Effector memory CD4-positive, alpha-beta T cell (primary cell): ENCODE results near the gene GAL3ST1.
"Not testable (repeated sequence)": the region's sequence is repeated elsewhere in the genome, so short reads cannot be mapped to it uniquely, and the experiment has no call there.

Experiments used
- DNase-seq, 3 donors: peaks; one replicate each; pipeline ENCODE4 v3.0.0-alpha.2; 2020
- H3K27ac ChIP-seq: 2 replicates; pipeline ENCODE4 v1.7.0; 2013; ENCODE audit warnings: mild to moderate bottlenecking, low read length, moderate library complexity; ENCODE audit not compliant: insufficient read depth, poor library complexity, severe bottlenecking
- H3K27me3 ChIP-seq: replicated peaks from 2 replicates; pipeline ENCODE4 v1.7.0; 2013; ENCODE audit warnings: mild to moderate bottlenecking, low read length; ENCODE audit not compliant: insufficient read depth, control insufficient read depth, poor library complexity, severe bottlenecking
- H3K36me3 ChIP-seq: 2 replicates; pipeline ENCODE4 v1.7.0; 2013; ENCODE audit warnings: mild to moderate bottlenecking, low read length, moderate library complexity; ENCODE audit not compliant: control insufficient read depth, insufficient read depth
- H3K4me1 ChIP-seq: 2 replicates; pipeline ENCODE4 v1.7.0; 2013; ENCODE audit warnings: low read length, mild to moderate bottlenecking; ENCODE audit not compliant: control insufficient read depth, insufficient read depth, poor library complexity, severe bottlenecking
- H3K4me3 ChIP-seq: 2 replicates; pipeline ENCODE4 v1.7.0; 2013; ENCODE audit warnings: low read length, low read depth, mild to moderate bottlenecking; ENCODE audit not compliant: insufficient read depth, poor library complexity, severe bottlenecking
- H3K9me3 ChIP-seq: 2 replicates; pipeline ENCODE4 v1.7.0; 2013; ENCODE audit warnings: mild to moderate bottlenecking, low read length, moderate library complexity; ENCODE audit not compliant: control insufficient read depth
- total RNA-seq, 3 donors: gene quantifications; one replicate each; lab custom pipeline; 2026; lab: John Stamatoyannopoulos, UW

The GAL3ST1 gene
- 0 to 0.19 (median 0) reads per million in 3 donors for total RNA-seq

- Histone ChIP-seq H3K27me3 (no peaks in the 10 kb centered on the region), H3K9me3 (no peaks in the 10 kb centered on the region), H3K36me3 (peaks cover 37% of the 10 kb centered on the region), H3K27ac (no peak within 1 kb of the TSS), H3K4me3 (no peak within 1 kb of the TSS), H3K4me1 (peaks cover 5% of the 10 kb centered on the region)
- DNase-seq, result no peak
These were observed at the start of gene GAL3ST1 for GRCh38 chr22:30574095-30574981. Gene GAL3ST1 (minus strand): TSS chr22:30574665. CDS start chr22:30557392, 17,273 bp downstream.

- DNase-seq, H3K4me3 ChIP-seq, H3K36me3 ChIP-seq, H3K27me3 ChIP-seq, H3K9me3 ChIP-seq, H3K4me1 ChIP-seq, H3K27ac ChIP-seq: not testable (repeated sequence)
These were observed 45.4 kb upstream of the GAL3ST1 start for GRCh38 chr22:30619909-30620308.

DNA sequence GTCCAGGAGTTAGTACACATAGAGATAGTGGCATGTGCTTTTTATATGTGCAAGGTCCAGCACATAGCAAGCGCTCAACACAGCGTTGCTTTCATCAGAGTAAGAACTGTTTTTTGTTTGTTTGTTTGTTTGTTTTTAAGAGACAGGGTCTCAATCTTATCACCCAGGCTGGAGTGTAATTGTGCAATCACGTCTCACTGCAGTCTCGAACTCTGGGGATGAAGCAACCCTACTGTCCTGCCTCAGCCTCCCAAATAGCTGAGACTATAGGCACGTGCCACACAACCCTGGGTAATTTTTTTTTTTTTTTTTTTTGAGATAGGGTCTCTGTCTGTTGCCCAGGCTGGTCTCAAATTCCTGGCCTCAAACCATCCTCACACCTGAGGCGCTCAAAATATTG is 43.4 kb upstream of the GAL3ST1 start:
- Histone ChIP-seq H3K36me3 (no peaks in the 10 kb centered on the region), H3K9me3 (no peaks in the 10 kb centered on the region), H3K27me3 (no peaks in the 10 kb centered on the region), H3K4me3 (no peak overlapping the region), H3K4me1 (no peaks in the 10 kb centered on the region), H3K27ac (no peak overlapping the region)
- DNase-seq, result no peak

- DNase-seq, result no peak
These were observed 41.1 kb upstream of the GAL3ST1 start for GRCh38 chr22:30615543-30615954.

GRCh38 chr22:30614879-30615278 is 40.4 kb upstream of the GAL3ST1 start:
- H3K4me1 ChIP-seq, result no peaks in the 10 kb centered on the region
- no peaks in the 10 kb centered on the region for H3K36me3 ChIP-seq
- no peaks in the 10 kb centered on the region for H3K9me3 ChIP-seq
- DNase-seq, result no peak
- no peak overlapping the region for H3K27ac ChIP-seq
- H3K4me3 ChIP-seq, result no peak overlapping the region
- no peaks in the 10 kb centered on the region for H3K27me3 ChIP-seq

More at GRCh38 chr22:30615543-30615954, 41.1 kb upstream of the GAL3ST1 start:
- H3K27ac ChIP-seq, result no peak overlapping the region
- H3K4me1 ChIP-seq, result no peaks in the 10 kb centered on the region
- H3K36me3 ChIP-seq, result no peaks in the 10 kb centered on the region
- no peaks in the 10 kb centered on the region for H3K27me3 ChIP-seq
- no peak overlapping the region for H3K4me3 ChIP-seq
- H3K9me3 ChIP-seq, result no peaks in the 10 kb centered on the region

- H3K9me3 ChIP-seq, result no peaks in the 10 kb centered on the region
- H3K27me3 ChIP-seq, result no peaks in the 10 kb centered on the region
- H3K36me3 ChIP-seq, result no peaks in the 10 kb centered on the region
- H3K4me3 ChIP-seq, result no peak overlapping the region
- H3K4me1 ChIP-seq, result no peaks in the 10 kb centered on the region
- H3K27ac ChIP-seq, result no peak overlapping the region
- DNase-seq, result no peak
These were observed 39.8 kb upstream of the GAL3ST1 start for GRCh38 chr22:30614268-30614667.

DNA sequence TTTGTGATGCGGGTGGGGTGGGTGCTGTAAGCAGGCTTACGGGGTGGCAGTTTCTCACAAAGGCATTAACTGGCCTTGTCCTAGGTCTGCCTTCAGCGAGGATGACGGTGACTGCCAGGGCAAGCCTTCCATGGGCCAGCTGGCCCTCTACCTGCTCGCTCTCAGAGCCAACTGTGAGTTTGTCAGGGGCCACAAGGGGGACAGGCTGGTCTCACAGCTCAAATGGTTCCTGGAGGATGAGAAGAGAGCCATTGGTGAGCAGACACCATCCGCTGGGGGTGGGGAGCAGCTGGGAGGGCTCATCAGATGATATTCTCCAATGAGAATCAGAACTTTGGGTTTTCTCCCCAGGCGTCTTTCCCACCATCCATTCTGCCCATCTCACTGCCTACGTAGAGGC is 38.3 kb upstream of the GAL3ST1 start:
- H3K4me3 ChIP-seq, result no peak overlapping the region
- no peak overlapping the region for H3K27ac ChIP-seq
- H3K9me3 ChIP-seq, result no peaks in the 10 kb centered on the region
- H3K27me3 ChIP-seq, result no peaks in the 10 kb centered on the region
- H3K4me1 ChIP-seq, result no peaks in the 10 kb centered on the region
- DNase-seq, result no peak
- no peaks in the 10 kb centered on the region for H3K36me3 ChIP-seq

- no peak overlapping the region for H3K4me3 ChIP-seq
- no peaks in the 10 kb centered on the region for H3K27me3 ChIP-seq
- DNase-seq, result no peak
These were observed 36.7 kb upstream of the GAL3ST1 start for GRCh38 chr22:30611197-30611596.

GRCh38 chr22:30610299-30610698 is 35.8 kb upstream of the GAL3ST1 start:
- H3K4me1 ChIP-seq, result peaks cover 10% of the 10 kb centered on the region
- no peak overlapping the region for H3K4me3 ChIP-seq
- no peak for DNase-seq
- no peaks in the 10 kb centered on the region for H3K36me3 ChIP-seq
- no peaks in the 10 kb centered on the region for H3K9me3 ChIP-seq
- no peaks in the 10 kb centered on the region for H3K27me3 ChIP-seq
- no peak overlapping the region for H3K27ac ChIP-seq

More at GRCh38 chr22:30611197-30611596, 36.7 kb upstream of the GAL3ST1 start:
- no peaks in the 10 kb centered on the region for H3K9me3 ChIP-seq
- peaks cover 10% of the 10 kb centered on the region for H3K4me1 ChIP-seq
- no peaks in the 10 kb centered on the region for H3K36me3 ChIP-seq
- no peak overlapping the region for H3K27ac ChIP-seq
